Measurements from ENCODE around the gene DLG5.
A peak's percentile ranks its signal among the peaks of the same experiment; 100 is the strongest.

Gene DLG5

GRCh38 chr10:77865580-77866324, 60.8 kb downstream of the DLG5 start:
- DNase-seq (ENCODE audit: low spot score), result no peak

- no peak for DNase-seq (ENCODE audit: low spot score)
Measured at GRCh38 chr10:77864151-77864851, 62.3 kb downstream of the DLG5 start.

- DNase-seq (ENCODE audit: low spot score), result no peak
Measured at GRCh38 chr10:77863446-77863845, 63.1 kb downstream of the DLG5 start.

- no peak for DNase-seq (ENCODE audit: low spot score)
Measured at GRCh38 chr10:77862595-77862994, 64.0 kb downstream of the DLG5 start.

GRCh38 chr10:77861366-77861765, 65.2 kb downstream of the DLG5 start:
- no peak for DNase-seq (ENCODE audit: low spot score)

- no peak for DNase-seq (ENCODE audit: low spot score)
Measured at GRCh38 chr10:77859865-77860282, 66.7 kb downstream of the DLG5 start.

- DNase-seq (ENCODE audit: low spot score), result no peak
Measured at GRCh38 chr10:77859200-77859864, 67.2 kb downstream of the DLG5 start.

GRCh38 chr10:77857272-77857671, 69.3 kb downstream of the DLG5 start:
- peak; percentile 43 for DNase-seq (ENCODE audit: low spot score)

- DNase-seq (ENCODE audit: low spot score), result no peak
Measured at GRCh38 chr10:77856566-77856965, 70.0 kb downstream of the DLG5 start.

- DNase-seq (ENCODE audit: low spot score), result no peak
Measured at GRCh38 chr10:77855404-77856155, 71.0 kb downstream of the DLG5 start.

GRCh38 chr10:77854115-77854514, 72.4 kb downstream of the DLG5 start:
- DNase-seq (ENCODE audit: low spot score), result no peak

GRCh38 chr10:77853256-77853655, 73.3 kb downstream of the DLG5 start:
- no peak for DNase-seq (ENCODE audit: low spot score)

- DNase-seq (ENCODE audit: low spot score), result no peak
Measured at GRCh38 chr10:77850620-77851231, 75.8 kb downstream of the DLG5 start.

- no peak for DNase-seq (ENCODE audit: low spot score)
Measured at GRCh38 chr10:77849039-77849664, 77.4 kb downstream of the DLG5 start.

- peak; percentile 88 for DNase-seq (ENCODE audit: low spot score)
Measured at GRCh38 chr10:77846718-77847311, 79.7 kb downstream of the DLG5 start.

GRCh38 chr10:77845451-77845850, 81.1 kb downstream of the DLG5 start:
- no peak for DNase-seq (ENCODE audit: low spot score)

GRCh38 chr10:77844713-77845445, 81.7 kb downstream of the DLG5 start:
- DNase-seq (ENCODE audit: low spot score), result peak; percentile 82

GRCh38 chr10:77844177-77844576, 82.4 kb downstream of the DLG5 start:
- DNase-seq (ENCODE audit: low spot score), result no peak

- no peak for DNase-seq (ENCODE audit: low spot score)
Measured at GRCh38 chr10:77843264-77843663, 83.3 kb downstream of the DLG5 start.

- DNase-seq (ENCODE audit: low spot score), result no peak
Measured at GRCh38 chr10:77842652-77843212, 83.8 kb downstream of the DLG5 start.

All from AG20443 (cell line).